ENCODE measurements around the gene GBF1. TPM values are rescaled to one million over a fixed set of nuclear protein-coding genes. Genes with fewer than 3 reads are reported as not detected.

The GBF1 gene
- total and polyA plus RNA-seq, 2 donors: 22.9 to 29.3 TPM

GRCh38 chr10:102425444-102425843 is 180.1 kb downstream of the GBF1 start:
- Histone ChIP-seq H3K4me3 (ENCODE audit: low read depth, low read length) (no peak overlapping the region), H3K27ac (ENCODE audit: low read depth) (no peak overlapping the region), H3K36me3 (ENCODE audit: insufficient read depth) (no peaks in the 10 kb centered on the region), H3K4me1 (ENCODE audit: insufficient read depth) (no peaks in the 10 kb centered on the region)
- 72% methylated on average over 1 of the region's 1 CpG for WGBS
- no peak for DNase-seq (ENCODE audit: extremely low spot score)

- Histone ChIP-seq H3K4me3 (ENCODE audit: low read depth, low read length) (no peak overlapping the region), H3K4me1 (ENCODE audit: insufficient read depth) (no peaks in the 10 kb centered on the region), H3K27ac (ENCODE audit: low read depth) (no peak overlapping the region), H3K36me3 (ENCODE audit: insufficient read depth) (no peaks in the 10 kb centered on the region)
- 79% methylated on average over 7 of the region's 7 CpGs for WGBS
- DNase-seq (ENCODE audit: extremely low spot score): no peak
Observed at GRCh38 chr10:102426803-102427287, 181.5 kb downstream of the GBF1 start.

- no peak overlapping the region for H3K4me3 ChIP-seq (ENCODE audit: low read depth, low read length)
- no peak overlapping the region for H3K27ac ChIP-seq (ENCODE audit: low read depth)
- 83% methylated on average over 8 of the region's 8 CpGs for WGBS
Observed at GRCh38 chr10:102429468-102429867, 184.1 kb downstream of the GBF1 start.

GRCh38 chr10:102431452-102432124 is 186.3 kb downstream of the GBF1 start:
- H3K4me1 ChIP-seq (ENCODE audit: insufficient read depth): no peaks in the 10 kb centered on the region
- H3K27ac ChIP-seq (ENCODE audit: low read depth): no peak overlapping the region
- no peaks in the 10 kb centered on the region for H3K36me3 ChIP-seq (ENCODE audit: insufficient read depth)
- no peak for DNase-seq (ENCODE audit: extremely low spot score)
- 20% methylated on average over 4 of the region's 4 CpGs for WGBS
- peak overlapping the region; percentile 92 for H3K4me3 ChIP-seq (ENCODE audit: low read depth, low read length)

More at GRCh38 chr10:102429468-102429867, 184.1 kb downstream of the GBF1 start:
- no peak for DNase-seq (ENCODE audit: extremely low spot score)
- no peaks in the 10 kb centered on the region for H3K4me1 ChIP-seq (ENCODE audit: insufficient read depth)
- no peaks in the 10 kb centered on the region for H3K36me3 ChIP-seq (ENCODE audit: insufficient read depth)

Other genes starting within 250 kb of the GBF1 start
- gene ARMH3, start 189.4 kb upstream of the GBF1 start, total RNA-seq: 13.4 TPM
- 23.0 TPM for gene ARMH3, start 189.4 kb upstream of the GBF1 start, polyA plus RNA-seq
- 11.1 TPM for gene HPS6, start 180.2 kb upstream of the GBF1 start, total RNA-seq
- 18.7 TPM for gene HPS6, start 180.2 kb upstream of the GBF1 start, polyA plus RNA-seq
- gene LDB1, start 125.2 kb upstream of the GBF1 start, total RNA-seq: 51.8 TPM
- 65.3 TPM for gene LDB1, start 125.2 kb upstream of the GBF1 start, polyA plus RNA-seq
- 12.1 TPM for gene PPRC1, start 112.5 kb upstream of the GBF1 start, total RNA-seq
- gene PPRC1, start 112.5 kb upstream of the GBF1 start, polyA plus RNA-seq: 20.7 TPM
- gene NOLC1, start 93.1 kb upstream of the GBF1 start, total RNA-seq: 23.6 TPM
- 43.1 TPM for gene NOLC1, start 93.1 kb upstream of the GBF1 start, polyA plus RNA-seq
- gene ELOVL3, start 19.2 kb upstream of the GBF1 start, total RNA-seq: not detected
- gene ELOVL3, start 19.2 kb upstream of the GBF1 start, polyA plus RNA-seq: 0.29 TPM
- 0.32 TPM for gene PITX3, start 4.0 kb upstream of the GBF1 start, total RNA-seq
- gene PITX3, start 4.0 kb upstream of the GBF1 start, polyA plus RNA-seq: 0.08 TPM
- 11.3 TPM for gene NFKB2, start 150.2 kb downstream of the GBF1 start, total RNA-seq
- 30.8 TPM for gene NFKB2, start 150.2 kb downstream of the GBF1 start, polyA plus RNA-seq
- gene PSD, start 173.3 kb downstream of the GBF1 start, total RNA-seq: 38.4 TPM
- gene PSD, start 173.3 kb downstream of the GBF1 start, polyA plus RNA-seq: 276 TPM
- 2.0 TPM for gene FBXL15, start 175.3 kb downstream of the GBF1 start, total RNA-seq
- gene FBXL15, start 175.3 kb downstream of the GBF1 start, polyA plus RNA-seq: 36.6 TPM
- gene CUEDC2, start 187.0 kb downstream of the GBF1 start, total RNA-seq: 26.9 TPM
- 77.9 TPM for gene CUEDC2, start 187.0 kb downstream of the GBF1 start, polyA plus RNA-seq
- gene C10orf95, start 206.0 kb downstream of the GBF1 start, total RNA-seq: not detected
- 0.11 TPM for gene C10orf95, start 206.0 kb downstream of the GBF1 start, polyA plus RNA-seq

Measured in urinary bladder (tissue), 4 donors.